ENCODE data around the gene SH3PXD2B.

Gene SH3PXD2B

GRCh38 chr5:172454358-172455086 is at the start of gene SH3PXD2B:
Gene SH3PXD2B (minus strand): TSS chr5:172454525. CDS start chr5:172454352, 173 bp downstream.
- DNase-seq, result no peak

GRCh38 chr5:172502969-172503368 is 48.6 kb upstream of the SH3PXD2B start:
- DNase-seq, result no peak

GRCh38 chr5:172502410-172502809 is 48.1 kb upstream of the SH3PXD2B start:
- DNase-seq, result no peak

GRCh38 chr5:172501708-172502320 is 47.5 kb upstream of the SH3PXD2B start:
- no peak for DNase-seq

- DNase-seq, result no peak
Observed at GRCh38 chr5:172499287-172499686, 45.0 kb upstream of the SH3PXD2B start.

- no peak for DNase-seq
Observed at GRCh38 chr5:172498431-172499129, 44.3 kb upstream of the SH3PXD2B start.

- no peak for DNase-seq
Observed at GRCh38 chr5:172497591-172498255, 43.4 kb upstream of the SH3PXD2B start.

- no peak for DNase-seq
Observed at GRCh38 chr5:172496671-172497371, 42.5 kb upstream of the SH3PXD2B start.

GRCh38 chr5:172494630-172495505 is 40.5 kb upstream of the SH3PXD2B start:
- DNase-seq, result no peak

- no peak for DNase-seq
Observed at GRCh38 chr5:172493906-172494305, 39.6 kb upstream of the SH3PXD2B start.

GRCh38 chr5:172493461-172493860 is 39.1 kb upstream of the SH3PXD2B start:
- DNase-seq, result no peak

GRCh38 chr5:172493002-172493401 is 38.7 kb upstream of the SH3PXD2B start:
- DNase-seq, result no peak

GRCh38 chr5:172492097-172492840 is 37.9 kb upstream of the SH3PXD2B start:
- DNase-seq, result no peak

- DNase-seq, result no peak
Observed at GRCh38 chr5:172491481-172491880, 37.2 kb upstream of the SH3PXD2B start.

GRCh38 chr5:172490514-172491461 is 36.5 kb upstream of the SH3PXD2B start:
- DNase-seq, result no peak

- DNase-seq, result no peak
Observed at GRCh38 chr5:172488221-172488620, 33.9 kb upstream of the SH3PXD2B start.

GRCh38 chr5:172487671-172488070 is 33.3 kb upstream of the SH3PXD2B start:
- DNase-seq, result no peak

- DNase-seq, result no peak
Observed at GRCh38 chr5:172486912-172487311, 32.6 kb upstream of the SH3PXD2B start.

GRCh38 chr5:172486451-172486850 is 32.1 kb upstream of the SH3PXD2B start:
- DNase-seq, result no peak

All from DMS79 (cell line).